GM18858 (cell line): ENCODE data around the gene CXADR.

ENCODE experiments used
- ATAC-seq: cut with Tn5 transposase; IDR thresholded peaks from one replicate; pipeline ENCODE4 v1.9.1; 2021; ENCODE audit not compliant: unreplicated experiment

CXADR gene

DNA sequence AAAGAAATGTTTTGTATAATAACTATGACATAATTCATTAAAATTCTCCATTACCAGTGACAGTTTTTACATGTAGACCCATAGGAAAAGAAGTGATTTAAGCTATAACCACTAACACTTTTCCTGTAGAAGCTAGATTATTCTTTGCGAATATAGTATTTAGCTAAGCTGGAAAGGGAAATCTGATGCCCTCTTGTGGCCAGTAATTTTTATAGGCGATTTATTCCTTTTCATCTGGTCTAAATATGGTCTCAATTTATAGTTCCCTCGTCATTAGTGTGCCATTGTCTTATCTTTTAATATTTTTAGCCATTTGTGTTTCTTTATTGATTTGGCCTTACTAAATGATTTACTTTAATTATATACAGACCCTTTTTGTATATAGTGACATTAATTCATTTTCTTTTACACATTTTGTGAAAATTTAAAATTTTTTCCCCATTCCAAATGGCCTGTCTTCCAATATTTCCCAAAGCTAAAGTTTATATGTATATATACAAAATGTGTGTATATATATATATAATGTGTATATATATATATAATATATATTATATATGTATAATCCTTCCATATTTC is 73.1 kb downstream of the CXADR start:
- ATAC-seq: peak; percentile 55

DNA sequence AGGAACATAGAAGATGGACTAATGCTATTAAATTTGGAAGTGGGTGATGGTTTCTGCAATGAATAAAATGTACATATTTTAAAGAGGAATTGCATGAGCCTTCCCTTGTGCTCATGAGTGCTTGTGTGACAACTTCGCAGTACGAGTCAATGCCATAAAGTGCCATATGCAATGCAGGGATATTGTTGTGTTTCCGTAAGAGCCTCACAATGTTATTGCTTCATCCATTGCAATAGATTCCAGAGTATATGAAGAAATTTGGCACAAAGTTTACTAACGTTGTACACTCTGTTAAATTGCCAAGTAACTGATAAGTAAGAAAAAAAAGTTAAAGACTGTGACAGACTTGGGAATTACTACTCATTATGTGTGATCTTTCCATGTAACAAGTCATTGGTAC is 77.6 kb downstream of the CXADR start:
- no peak for ATAC-seq

- no peak for ATAC-seq
Measured at GRCh38 chr21:17597680-17598079, 84.8 kb downstream of the CXADR start.

DNA sequence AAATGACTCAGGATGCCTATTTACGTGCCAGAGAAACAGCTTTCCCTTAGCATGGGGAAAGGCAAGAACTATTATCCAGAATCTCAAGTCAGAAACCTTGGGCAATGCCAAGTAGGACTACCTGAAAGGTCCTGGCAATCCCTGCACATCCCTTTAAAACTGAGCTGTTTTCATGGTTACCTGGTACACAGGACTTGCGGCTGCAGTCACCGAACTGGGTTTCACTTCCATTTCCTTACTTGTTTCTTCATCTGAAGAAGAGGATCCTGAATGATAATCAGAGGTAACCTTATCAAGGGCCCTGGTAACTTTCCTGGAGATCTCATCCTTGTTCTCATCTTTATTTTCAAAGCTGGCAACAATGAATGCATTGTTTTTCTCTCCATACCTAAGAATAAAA is 85.6 kb downstream of the CXADR start:
- ATAC-seq: peak; percentile 77

GRCh38 chr21:17602874-17603273 is 90.0 kb downstream of the CXADR start:
- no peak for ATAC-seq

GRCh38 chr21:17607684-17608083 is 94.8 kb downstream of the CXADR start:
- no peak for ATAC-seq

GRCh38 chr21:17609681-17610080 is 96.8 kb downstream of the CXADR start:
- no peak for ATAC-seq

DNA sequence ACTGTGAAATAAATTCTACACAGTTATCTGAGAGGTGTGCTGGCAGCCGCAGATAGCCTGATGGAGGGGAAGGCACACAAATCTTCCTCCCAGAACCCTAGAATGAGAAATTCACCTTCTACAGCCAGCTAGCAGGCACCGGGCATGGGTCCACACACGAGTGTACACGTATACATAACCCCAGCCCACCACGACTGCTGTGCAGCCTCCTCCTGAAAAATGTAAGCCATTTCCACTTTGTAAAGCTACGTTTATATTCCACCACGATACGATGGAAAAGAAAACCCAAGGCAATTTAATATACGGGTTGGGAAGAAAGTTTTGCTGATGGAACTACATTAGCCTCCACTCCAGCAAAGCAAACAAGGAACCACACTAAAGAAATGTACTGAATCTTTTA is 98.1 kb downstream of the CXADR start:
- ATAC-seq: no peak

- ATAC-seq: peak; percentile 54
Measured at GRCh38 chr21:17611414-17612022, 98.7 kb downstream of the CXADR start.

DNA sequence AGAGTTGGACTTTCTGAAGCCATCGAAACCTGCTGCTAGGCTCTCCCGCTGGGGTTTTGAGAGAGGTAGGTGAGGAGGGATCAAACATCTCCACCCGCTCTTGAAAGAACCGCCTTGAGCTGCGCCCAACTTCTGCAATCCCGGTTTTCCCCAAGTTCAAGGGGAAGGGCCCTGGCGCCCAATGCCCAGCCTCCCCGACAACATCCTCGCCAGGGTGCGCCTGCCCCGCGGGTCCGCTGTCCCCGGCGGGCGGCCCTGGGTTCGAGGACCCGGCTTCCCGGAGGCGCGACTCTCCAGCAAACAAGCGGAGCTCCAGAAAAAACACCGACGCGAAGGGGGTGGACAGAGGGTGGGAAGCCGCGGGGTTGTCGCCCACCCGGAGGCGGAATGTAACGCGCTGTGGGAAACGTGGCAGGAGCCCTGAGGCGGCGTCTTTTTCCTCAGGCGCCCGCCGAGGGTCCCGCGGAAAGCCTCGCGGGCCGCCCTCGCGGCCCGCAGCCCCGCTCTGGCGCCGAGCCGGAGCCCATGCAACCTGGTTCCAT is 99.3 kb downstream of the CXADR start:
- no peak for ATAC-seq

DNA sequence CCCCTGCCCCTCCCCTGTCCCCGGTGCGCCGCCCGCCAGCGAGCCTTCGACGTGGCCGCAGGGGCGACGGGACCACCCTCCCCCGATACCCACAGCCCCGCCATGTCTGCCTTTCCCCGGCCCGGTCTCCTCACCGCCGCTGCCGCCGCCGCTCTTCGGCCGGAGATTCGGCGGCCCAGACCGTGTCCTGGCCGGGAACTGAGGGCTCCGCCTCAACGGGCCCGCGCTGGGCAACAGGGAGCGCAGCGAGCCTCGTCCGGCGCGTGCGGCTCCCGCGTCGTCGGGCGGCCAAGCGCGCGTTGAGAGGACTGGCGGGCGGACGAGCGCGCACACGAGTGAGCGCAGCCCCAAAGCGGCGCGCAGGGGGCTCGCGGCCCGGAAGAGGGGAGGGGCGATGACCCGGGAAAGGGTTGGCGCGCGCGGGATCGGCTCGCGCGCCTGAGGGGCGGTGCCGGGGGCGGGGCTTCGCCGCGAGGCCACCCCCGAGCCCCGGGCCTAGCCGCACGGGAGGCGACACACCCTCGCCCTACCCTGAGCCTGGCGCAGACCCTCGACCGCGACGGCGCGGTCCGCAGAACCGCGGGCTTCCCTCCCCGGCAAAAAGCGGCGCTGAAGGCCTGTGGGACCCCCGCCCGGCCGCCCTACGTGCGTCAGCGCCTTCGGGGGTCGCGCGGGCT is 99.9 kb downstream of the CXADR start, which contains the start of gene BTG3:
Gene BTG3, minus strand, starts transcription at position 337 of the 677 bp plus-strand sequence. CDS start 3,757 bp downstream, outside the sequence.
- ATAC-seq: peak; percentile 65

DNA sequence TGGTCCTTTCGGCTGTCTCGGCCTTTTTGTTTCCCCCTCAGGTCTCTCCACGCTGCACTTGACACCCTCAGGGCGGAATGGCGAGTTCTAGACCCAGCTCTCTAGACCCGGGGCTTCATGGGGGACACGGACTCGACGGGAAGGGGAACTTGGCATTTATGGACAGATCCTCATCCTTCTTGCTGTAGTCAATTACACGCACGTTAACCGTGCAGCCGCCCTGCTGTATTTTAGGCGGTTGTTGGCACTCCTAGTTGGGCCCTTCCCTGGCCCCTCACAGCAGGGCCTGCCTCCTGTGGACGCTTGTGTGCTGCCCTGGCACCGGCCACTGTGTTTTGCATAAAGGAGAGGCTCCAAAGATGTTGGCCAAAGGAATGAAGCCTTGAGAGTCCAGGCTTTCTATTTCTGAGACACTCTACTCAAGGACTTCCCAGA is 100.4 kb downstream of the CXADR start:
- ATAC-seq: no peak

- no peak for ATAC-seq
Measured at GRCh38 chr21:17616831-17617230, 104.0 kb downstream of the CXADR start.

DNA sequence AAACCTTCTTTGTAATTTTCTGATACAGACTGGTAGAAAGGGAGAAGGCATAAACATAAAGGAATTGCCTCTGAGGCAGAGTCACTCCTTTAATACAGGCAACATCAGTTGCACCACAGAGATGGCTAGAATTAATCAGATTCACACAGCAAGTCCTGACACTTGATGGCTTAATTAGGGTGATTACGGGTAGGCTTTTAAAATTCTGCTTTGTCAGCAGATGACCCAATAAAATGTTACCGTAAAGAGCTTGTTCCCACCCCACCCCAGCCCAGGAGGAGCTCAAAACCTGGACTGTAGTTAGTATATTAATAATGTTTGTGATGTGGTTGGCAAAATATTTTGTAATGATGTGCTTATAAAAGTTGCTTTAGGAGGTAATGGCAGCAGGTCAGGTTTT is 109.2 kb downstream of the CXADR start:
- ATAC-seq: no peak

DNA sequence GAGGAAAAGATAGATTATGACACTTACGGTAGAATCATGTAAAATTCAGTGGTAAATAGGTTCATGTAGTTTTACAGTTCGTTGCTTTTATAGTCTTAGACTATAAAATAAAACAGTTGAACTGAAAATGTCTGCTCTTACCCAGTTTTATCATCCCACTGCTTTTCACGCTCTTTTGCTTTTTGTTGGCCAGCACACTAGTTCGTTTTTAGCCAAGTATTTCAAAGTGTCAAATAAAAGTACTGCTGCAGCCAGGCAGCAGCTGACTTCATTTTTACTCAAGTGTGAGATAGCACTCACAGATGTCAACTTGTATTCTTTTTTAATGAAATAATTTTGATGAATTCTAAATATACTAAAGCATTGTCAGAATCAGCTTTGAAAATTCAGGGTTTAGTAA is 118.4 kb downstream of the CXADR start:
- ATAC-seq: no peak

DNA sequence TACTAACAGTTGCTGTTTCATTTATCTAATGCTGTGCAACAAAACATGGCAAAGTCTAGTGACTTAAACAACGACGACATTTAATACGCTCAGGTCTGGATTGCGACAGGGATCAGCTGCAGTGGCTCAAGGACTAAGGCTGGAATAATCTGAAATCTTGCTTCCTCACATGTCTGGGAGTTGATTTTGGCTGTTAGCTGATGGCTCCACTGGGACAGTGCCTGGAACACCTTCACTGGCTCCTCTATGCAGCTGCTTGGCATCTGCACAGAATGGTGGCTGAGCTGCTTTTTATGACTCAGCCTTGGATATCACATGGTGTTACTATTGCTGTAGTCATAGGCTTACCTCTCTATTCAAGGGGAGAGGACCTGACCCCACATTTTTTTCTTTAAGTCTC is 123.9 kb downstream of the CXADR start:
- no peak for ATAC-seq

DNA sequence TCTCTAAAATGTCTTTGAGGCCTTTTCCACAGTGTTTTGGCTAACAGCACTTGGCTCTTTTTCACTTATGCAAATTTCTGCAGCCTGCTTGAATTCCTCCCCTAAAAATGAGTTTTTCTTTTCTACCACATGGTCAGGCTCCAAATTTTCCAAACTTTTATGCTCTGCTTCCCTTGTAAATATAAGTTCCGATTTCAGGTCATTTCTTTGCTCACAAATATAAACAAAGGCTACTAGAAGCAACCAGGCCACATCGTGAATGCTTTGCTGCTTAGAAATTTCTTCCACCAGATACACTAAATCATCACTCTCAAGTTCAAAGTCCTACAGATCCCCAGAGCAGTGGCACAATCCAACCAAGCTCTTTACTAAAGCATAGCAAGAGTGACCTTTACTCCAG is 128.0 kb downstream of the CXADR start:
- ATAC-seq: no peak
